ENCODE data around the gene NBAS. TPM values are rescaled to one million over a fixed set of nuclear protein-coding genes. Genes with fewer than 3 reads are reported as not detected.

Gene NBAS
- total and polyA plus RNA-seq, 10 of the 15 experiments (the other 5 are each of a cell fraction or from before 2014, with no cell fraction given): 4.3 to 32.7 (median 20.8) TPM

GRCh38 chr2:15448250-15448839, 112.8 kb downstream of the NBAS start:
- intact Hi-C loops (cut with micrococcal nuclease; ENCODE audit: unreplicated experiment) (no loop called here), in situ Hi-C loops (cut with MboI) (no loop called here)
- ATAC-seq: no peak
- no peaks in the 10 kb centered on the region for H3K79me2 ChIP-seq (ENCODE audit: control insufficient read depth, insufficient read depth, low read length)
- BruUV-seq (replicated peaks): no TSS peak
- H2AFZ ChIP-seq (ENCODE audit: control insufficient read depth, low read depth, low read length): no peak overlapping the region
- H3K9ac ChIP-seq (ENCODE audit: control insufficient read depth, insufficient read depth, low read length): no peak overlapping the region
- no peak overlapping the region for H3K4me3 ChIP-seq
- POLR2A ChIA-PET: no interaction called here
- SMC1A ChIA-PET (ENCODE audit: uncharacterized antibody, unreplicated experiment): interaction anchor here (0.6 kb wide), 2 partner anchors 26 to 66 kb away, joined by 3 read pairs; no protein-coding TSS in a partner anchor
- CTCF ChIA-PET: no interaction called here
- RAD21 ChIA-PET (ENCODE audit: unreplicated experiment): no interaction called here
- no peak for TF ChIP-seq ZBTB4 (CRISPR knock-in tag; IDR thresholded peaks at IDR 0.05)
- no peak for TF ChIP-seq NR2C1 (IDR thresholded peaks at IDR 0.05)
- TF ChIP-seq POLR2A (IDR thresholded peaks at IDR 0.05; ENCODE audit: low read depth, low read length): no peak
- TF ChIP-seq NFIC (IDR thresholded peaks at IDR 0.05; ENCODE audit: low read depth, low read length): no peak
- TF ChIP-seq, protein P1, sequence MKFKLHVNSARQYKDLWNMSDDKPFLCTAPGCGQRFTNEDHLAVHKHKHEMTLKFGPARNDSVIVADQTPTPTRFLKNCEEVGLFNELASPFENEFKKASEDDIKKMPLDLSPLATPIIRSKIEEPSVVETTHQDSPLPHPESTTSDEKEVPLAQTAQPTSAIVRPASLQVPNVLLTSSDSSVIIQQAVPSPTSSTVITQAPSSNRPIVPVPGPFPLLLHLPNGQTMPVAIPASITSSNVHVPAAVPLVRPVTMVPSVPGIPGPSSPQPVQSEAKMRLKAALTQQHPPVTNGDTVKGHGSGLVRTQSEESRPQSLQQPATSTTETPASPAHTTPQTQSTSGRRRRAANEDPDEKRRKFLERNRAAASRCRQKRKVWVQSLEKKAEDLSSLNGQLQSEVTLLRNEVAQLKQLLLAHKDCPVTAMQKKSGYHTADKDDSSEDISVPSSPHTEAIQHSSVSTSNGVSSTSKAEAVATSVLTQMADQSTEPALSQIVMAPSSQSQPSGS (IDR thresholded peaks at IDR 0.05; ENCODE audit: low read length): no peak
- no peak for TF ChIP-seq ZNF217 (IDR thresholded peaks at IDR 0.05)
- TF ChIP-seq BACH1 (IDR thresholded peaks at IDR 0.05; ENCODE audit: borderline replicate concordance): no peak
- no peak for TF ChIP-seq EED (IDR thresholded peaks at IDR 0.05; ENCODE audit: low read depth)
- no peak for TF ChIP-seq ZNF384 (IDR thresholded peaks at IDR 0.05; ENCODE audit: borderline replicate concordance, low read depth, low read length)
- TF ChIP-seq, protein P2, sequence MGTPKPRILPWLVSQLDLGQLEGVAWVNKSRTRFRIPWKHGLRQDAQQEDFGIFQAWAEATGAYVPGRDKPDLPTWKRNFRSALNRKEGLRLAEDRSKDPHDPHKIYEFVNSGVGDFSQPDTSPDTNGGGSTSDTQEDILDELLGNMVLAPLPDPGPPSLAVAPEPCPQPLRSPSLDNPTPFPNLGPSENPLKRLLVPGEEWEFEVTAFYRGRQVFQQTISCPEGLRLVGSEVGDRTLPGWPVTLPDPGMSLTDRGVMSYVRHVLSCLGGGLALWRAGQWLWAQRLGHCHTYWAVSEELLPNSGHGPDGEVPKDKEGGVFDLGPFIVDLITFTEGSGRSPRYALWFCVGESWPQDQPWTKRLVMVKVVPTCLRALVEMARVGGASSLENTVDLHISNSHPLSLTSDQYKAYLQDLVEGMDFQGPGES (IDR thresholded peaks at IDR 0.05): no peak
- TF ChIP-seq GATAD2B (conservative IDR thresholded peaks at IDR 0.05; ENCODE audit: low read depth): no peak
- TF ChIP-seq, protein P3, sequence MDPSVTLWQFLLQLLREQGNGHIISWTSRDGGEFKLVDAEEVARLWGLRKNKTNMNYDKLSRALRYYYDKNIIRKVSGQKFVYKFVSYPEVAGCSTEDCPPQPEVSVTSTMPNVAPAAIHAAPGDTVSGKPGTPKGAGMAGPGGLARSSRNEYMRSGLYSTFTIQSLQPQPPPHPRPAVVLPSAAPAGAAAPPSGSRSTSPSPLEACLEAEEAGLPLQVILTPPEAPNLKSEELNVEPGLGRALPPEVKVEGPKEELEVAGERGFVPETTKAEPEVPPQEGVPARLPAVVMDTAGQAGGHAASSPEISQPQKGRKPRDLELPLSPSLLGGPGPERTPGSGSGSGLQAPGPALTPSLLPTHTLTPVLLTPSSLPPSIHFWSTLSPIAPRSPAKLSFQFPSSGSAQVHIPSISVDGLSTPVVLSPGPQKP (IDR thresholded peaks at IDR 0.05; ENCODE audit: low read depth, low read length): no peak
- no peak for TF ChIP-seq JUNB (IDR thresholded peaks at IDR 0.05)
- no peak for TF ChIP-seq PAX8 (IDR thresholded peaks at IDR 0.05)
- TF ChIP-seq ZBED1 (IDR thresholded peaks at IDR 0.05; ENCODE audit: borderline replicate concordance): no peak
- no peak for TF ChIP-seq CHD1 (IDR thresholded peaks at IDR 0.05; ENCODE audit: low read depth, low read length)
- no peak overlapping the region for H3K4me2 ChIP-seq (ENCODE audit: control insufficient read depth, insufficient read depth)
- no peaks in the 10 kb centered on the region; a peak in 1 of 4 replicates for H3K36me3 ChIP-seq (ENCODE audit: control insufficient read depth in 2 of 2, insufficient read depth in 2 of 2, low read length in 1 of 2)
- no peak for FAIRE-seq
- DNase-seq (ENCODE audit: low read depth, low spot score): no peak
- no peaks in the 10 kb centered on the region for H4K20me1 ChIP-seq (ENCODE audit: control insufficient read depth, insufficient read depth)
- no peak overlapping the region for H3K27ac ChIP-seq (ENCODE audit: control insufficient read depth, insufficient read depth)
- H3K4me1 ChIP-seq (ENCODE audit: control insufficient read depth, insufficient read depth, low read length): no peaks in the 10 kb centered on the region
- H3K27me3 ChIP-seq (replicated peaks in 1 of 2; ENCODE audit: control insufficient read depth in 2 of 2, insufficient read depth in 2 of 2, low read length in 1 of 2): no peaks in the 10 kb centered on the region
- H3K9me3 ChIP-seq (replicated peaks; ENCODE audit: control insufficient read depth, insufficient read depth, low read length): no peaks in the 10 kb centered on the region
- WGBS (ENCODE audit: insufficient coverage, insufficient replicate concordance, low lambda C conversion rate, missing lambda C conversion rate): 100% methylated on average over 5 of the region's 5 CpGs

Measured in GM12878 (cell line).